ENCODE measurements around the gene BEND3.

DNA sequence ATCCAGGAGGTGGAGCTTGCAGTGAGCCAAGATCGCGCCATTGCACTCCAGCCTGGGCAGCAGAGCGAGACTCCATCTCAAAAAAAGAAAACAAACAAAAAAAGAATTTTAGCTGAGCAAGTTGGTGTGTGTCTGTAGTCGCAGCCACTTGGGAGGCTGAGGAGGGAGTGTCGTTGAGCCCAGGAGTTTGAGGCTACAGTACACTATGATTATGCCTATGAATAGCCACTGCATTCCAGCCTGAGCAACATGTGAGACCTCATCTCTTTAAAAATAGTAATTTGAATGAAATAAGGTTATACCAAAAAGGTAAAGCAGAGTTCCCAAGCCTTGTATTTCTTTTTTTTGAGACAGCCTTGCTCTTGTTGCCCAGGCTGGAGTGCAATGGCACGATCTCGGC lies 67.5 kb downstream of the BEND3 start:
- TF ChIP-seq, protein P1, sequence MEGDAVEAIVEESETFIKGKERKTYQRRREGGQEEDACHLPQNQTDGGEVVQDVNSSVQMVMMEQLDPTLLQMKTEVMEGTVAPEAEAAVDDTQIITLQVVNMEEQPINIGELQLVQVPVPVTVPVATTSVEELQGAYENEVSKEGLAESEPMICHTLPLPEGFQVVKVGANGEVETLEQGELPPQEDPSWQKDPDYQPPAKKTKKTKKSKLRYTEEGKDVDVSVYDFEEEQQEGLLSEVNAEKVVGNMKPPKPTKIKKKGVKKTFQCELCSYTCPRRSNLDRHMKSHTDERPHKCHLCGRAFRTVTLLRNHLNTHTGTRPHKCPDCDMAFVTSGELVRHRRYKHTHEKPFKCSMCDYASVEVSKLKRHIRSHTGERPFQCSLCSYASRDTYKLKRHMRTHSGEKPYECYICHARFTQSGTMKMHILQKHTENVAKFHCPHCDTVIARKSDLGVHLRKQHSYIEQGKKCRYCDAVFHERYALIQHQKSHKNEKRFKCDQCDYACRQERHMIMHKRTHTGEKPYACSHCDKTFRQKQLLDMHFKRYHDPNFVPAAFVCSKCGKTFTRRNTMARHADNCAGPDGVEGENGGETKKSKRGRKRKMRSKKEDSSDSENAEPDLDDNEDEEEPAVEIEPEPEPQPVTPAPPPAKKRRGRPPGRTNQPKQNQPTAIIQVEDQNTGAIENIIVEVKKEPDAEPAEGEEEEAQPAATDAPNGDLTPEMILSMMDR (IDR thresholded peaks at IDR 0.05): no peak
- TF ChIP-seq POLR2A (IDR thresholded peaks at IDR 0.05) (no peak), POLR2AphosphoS5 (IDR thresholded peaks at IDR 0.05) (no peak)
